Loucy (cell line): Measurements from ENCODE around the gene ZBED1.

ENCODE experiments used
- H2AFZ ChIP-seq: fragments of 200-600 bp; sonication (generic); 2 replicates; pipeline ENCODE4 v1.6.0; 2016; ENCODE audit warnings: antibody characterized with exemption, mild to moderate bottlenecking, low read length, moderate library complexity
- H3F3A ChIP-seq: fragments of 200-600 bp; 2 replicates; pipeline ENCODE4 v1.6.0; 2016; ENCODE audit warnings: antibody characterized with exemption, low read depth, mild to moderate bottlenecking
- H3K27me3 ChIP-seq: fragments of 200-600 bp; sonication (generic); 2 replicates; pipeline ENCODE4 v1.6.1; 2014; ENCODE audit warnings: low read length, mild to moderate bottlenecking; ENCODE audit not compliant: insufficient read depth, poor library complexity, severe bottlenecking
- H3K36me3 ChIP-seq: fragments of 200-600 bp; sonication (generic); 2 replicates; pipeline ENCODE4 v1.6.1; 2016; ENCODE audit warnings: low read length; ENCODE audit not compliant: insufficient read depth
- H3K4me1 ChIP-seq: fragments of 200-600 bp; sonication (generic); 2 replicates; pipeline ENCODE4 v1.5.1; 2014; ENCODE audit warnings: low read length, mild to moderate bottlenecking; ENCODE audit not compliant: insufficient read depth, poor library complexity, severe bottlenecking
- H3K4me2 ChIP-seq: fragments of 200-600 bp; sonication (generic); 2 replicates; pipeline ENCODE4 v1.6.0; 2014; ENCODE audit warnings: antibody characterized with exemption, low read length, low read depth, mild to moderate bottlenecking; ENCODE audit not compliant: poor library complexity, severe bottlenecking
- H3K4me3 ChIP-seq: fragments of 200-600 bp; sonication (generic); 2 replicates; pipeline ENCODE4 v1.5.1; 2014; ENCODE audit warnings: low read length, mild to moderate bottlenecking, mixed read lengths; ENCODE audit not compliant: poor library complexity, severe bottlenecking
- H3K79me2 ChIP-seq: fragments of 200-600 bp; sonication (generic); 2 replicates; pipeline ENCODE4 v1.6.1; 2014; ENCODE audit warnings: low read length; ENCODE audit not compliant: insufficient read depth
- H3K9ac ChIP-seq: fragments of 200-600 bp; sonication (generic); 2 replicates; pipeline ENCODE4 v1.6.0; 2014; ENCODE audit warnings: mild to moderate bottlenecking, low read depth, low read length, moderate library complexity; ENCODE audit not compliant: poor library complexity, severe bottlenecking
- H3K9me2 ChIP-seq: fragments of 200-600 bp; sonication (generic); replicated peaks from 2 replicates; pipeline ENCODE4 v1.6.1; 2016; ENCODE audit warnings: low read depth, low read length, mixed read lengths
- H3K9me3 ChIP-seq: fragments of 200-600 bp; sonication (generic); 2 replicates; pipeline ENCODE4 v1.6.1; 2014; ENCODE audit warnings: mild to moderate bottlenecking, antibody characterized with exemption, low read length, low read depth; ENCODE audit not compliant: insufficient read depth
- H4K20me1 ChIP-seq: fragments of 200-600 bp; sonication (generic); 2 replicates; pipeline ENCODE4 v1.6.0; 2014; ENCODE audit warnings: antibody characterized with exemption, low read length, mild to moderate bottlenecking; ENCODE audit not compliant: insufficient read depth, poor library complexity, severe bottlenecking
- EZH2phosphoT487 ChIP-seq: fragments of 200-600 bp; IDR thresholded peaks from 2 replicates; pipeline ENCODE4 v1.6.1; 2018; ENCODE audit warnings: antibody characterized with exemption, mild to moderate bottlenecking, moderate library complexity, borderline replicate concordance
- TF ChIP-seq, protein P1 (sequence below): fragments of 200-600 bp; sonication (generic); conservative IDR thresholded peaks from 2 replicates; pipeline ENCODE4 v1.5.1; 2014; ENCODE audit warnings: mild to moderate bottlenecking, antibody characterized with exemption, low read length

The ZBED1 gene

GRCh38 chrX:2446815-2447214 lies 54.0 kb downstream of the ZBED1 start:
- H3F3A ChIP-seq: no peaks in the 10 kb centered on the region
- H3K79me2 ChIP-seq: no peaks in the 10 kb centered on the region
- H2AFZ ChIP-seq: no peak overlapping the region
- H3K4me3 ChIP-seq: no peak overlapping the region
- TF ChIP-seq EZH2phosphoT487: no peak
- TF ChIP-seq, protein P1, sequence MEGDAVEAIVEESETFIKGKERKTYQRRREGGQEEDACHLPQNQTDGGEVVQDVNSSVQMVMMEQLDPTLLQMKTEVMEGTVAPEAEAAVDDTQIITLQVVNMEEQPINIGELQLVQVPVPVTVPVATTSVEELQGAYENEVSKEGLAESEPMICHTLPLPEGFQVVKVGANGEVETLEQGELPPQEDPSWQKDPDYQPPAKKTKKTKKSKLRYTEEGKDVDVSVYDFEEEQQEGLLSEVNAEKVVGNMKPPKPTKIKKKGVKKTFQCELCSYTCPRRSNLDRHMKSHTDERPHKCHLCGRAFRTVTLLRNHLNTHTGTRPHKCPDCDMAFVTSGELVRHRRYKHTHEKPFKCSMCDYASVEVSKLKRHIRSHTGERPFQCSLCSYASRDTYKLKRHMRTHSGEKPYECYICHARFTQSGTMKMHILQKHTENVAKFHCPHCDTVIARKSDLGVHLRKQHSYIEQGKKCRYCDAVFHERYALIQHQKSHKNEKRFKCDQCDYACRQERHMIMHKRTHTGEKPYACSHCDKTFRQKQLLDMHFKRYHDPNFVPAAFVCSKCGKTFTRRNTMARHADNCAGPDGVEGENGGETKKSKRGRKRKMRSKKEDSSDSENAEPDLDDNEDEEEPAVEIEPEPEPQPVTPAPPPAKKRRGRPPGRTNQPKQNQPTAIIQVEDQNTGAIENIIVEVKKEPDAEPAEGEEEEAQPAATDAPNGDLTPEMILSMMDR: no peak
- no peaks in the 10 kb centered on the region for H4K20me1 ChIP-seq
- no peaks in the 10 kb centered on the region for H3K4me1 ChIP-seq
- H3K9me3 ChIP-seq: no peaks in the 10 kb centered on the region
- no peaks in the 10 kb centered on the region for H3K36me3 ChIP-seq
- no peak overlapping the region for H3K4me2 ChIP-seq
- H3K9me2 ChIP-seq: no peaks in the 10 kb centered on the region
- no peaks in the 10 kb centered on the region for H3K27me3 ChIP-seq
- H3K9ac ChIP-seq: no peak overlapping the region

DNA sequence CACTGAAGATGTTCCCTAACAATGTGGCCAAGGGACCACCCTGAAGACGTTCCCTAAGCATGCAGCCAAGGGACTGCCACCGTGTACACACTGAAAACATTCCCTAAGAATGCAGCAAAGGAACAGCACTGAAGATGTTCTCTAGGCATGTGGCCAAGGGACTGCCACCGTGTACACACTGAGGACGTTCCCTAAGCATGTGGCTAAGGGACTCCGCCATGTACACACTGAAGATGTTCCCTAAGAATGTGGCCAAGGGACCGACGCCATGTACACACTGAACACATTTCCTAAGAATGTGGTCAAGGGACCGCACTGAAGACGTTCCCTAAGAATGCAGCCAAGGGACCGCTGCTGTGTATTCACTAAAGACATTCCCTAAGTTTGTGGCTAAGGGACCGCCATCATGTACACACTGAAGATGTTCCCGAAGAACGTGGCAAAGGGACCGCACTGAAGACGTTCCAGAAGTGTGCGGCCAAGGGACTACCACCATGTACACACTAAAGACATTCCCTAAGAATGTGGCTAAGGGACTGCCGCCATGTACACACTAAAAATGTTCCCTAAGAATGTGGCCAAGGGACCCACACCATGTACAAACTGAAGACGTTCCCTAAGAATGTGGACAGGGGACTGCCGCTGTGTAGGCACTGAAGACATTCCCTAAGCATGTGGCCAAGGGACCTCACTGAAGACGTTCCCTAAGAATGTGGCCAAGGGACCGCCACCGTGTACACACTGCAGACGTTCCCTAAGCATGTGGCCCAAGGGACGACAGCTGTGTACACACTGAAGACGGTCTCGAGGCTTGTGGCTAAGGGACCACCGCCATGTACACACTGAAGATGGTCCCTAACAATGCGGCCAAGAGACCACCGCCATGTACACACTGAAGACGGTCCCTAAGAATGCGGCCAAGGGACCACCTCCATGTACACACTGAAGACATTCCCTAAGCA lies 54.8 kb downstream of the ZBED1 start:
- H3K9ac ChIP-seq: no peak overlapping the region
- no peak overlapping the region for H3K4me2 ChIP-seq
- no peaks in the 10 kb centered on the region for H3F3A ChIP-seq

GRCh38 chrX:2442694-2443093 lies 58.1 kb downstream of the ZBED1 start:
- no peaks in the 10 kb centered on the region for H3K79me2 ChIP-seq
- H3K27me3 ChIP-seq: no peaks in the 10 kb centered on the region
- no peaks in the 10 kb centered on the region for H3K9me2 ChIP-seq
- no peak overlapping the region for H3K9ac ChIP-seq
- TF ChIP-seq, protein P1: no peak
- no peak for TF ChIP-seq EZH2phosphoT487
- no peak overlapping the region for H3K4me2 ChIP-seq
- no peak overlapping the region for H3K4me3 ChIP-seq
- no peaks in the 10 kb centered on the region for H3K9me3 ChIP-seq
- H2AFZ ChIP-seq: no peak overlapping the region
- no peaks in the 10 kb centered on the region for H4K20me1 ChIP-seq
- no peaks in the 10 kb centered on the region for H3F3A ChIP-seq
- no peaks in the 10 kb centered on the region for H3K4me1 ChIP-seq
- no peaks in the 10 kb centered on the region for H3K36me3 ChIP-seq

More for the DNA sequence above, 54.8 kb downstream of the ZBED1 start:
- H3K36me3 ChIP-seq: no peaks in the 10 kb centered on the region
- H2AFZ ChIP-seq: no peak overlapping the region
- H4K20me1 ChIP-seq: no peaks in the 10 kb centered on the region
- no peaks in the 10 kb centered on the region for H3K4me1 ChIP-seq
- no peak for TF ChIP-seq EZH2phosphoT487
- TF ChIP-seq, protein P1: no peak
- H3K79me2 ChIP-seq: no peaks in the 10 kb centered on the region
- H3K4me3 ChIP-seq: no peak overlapping the region
- no peaks in the 10 kb centered on the region for H3K27me3 ChIP-seq
- H3K9me3 ChIP-seq: no peaks in the 10 kb centered on the region
- H3K9me2 ChIP-seq: no peaks in the 10 kb centered on the region
